H1 (cell line): ENCODE results near the gene GTF2A1L. TPM values are rescaled to one million over a fixed set of nuclear protein-coding genes. Genes with fewer than 3 reads are reported as not detected.

Experiments used
- CTCF ChIA-PET: fragments of 300-600 bp; sonication (Branson Sonifier 250); formaldehyde crosslinking; loops from one replicate; lab custom pipeline; 2021; ENCODE audit not compliant: partially characterized antibody; lab: Charles Lee
- POLR2A ChIA-PET: fragments of 300-600 bp; sonication (Branson Sonifier 250); formaldehyde crosslinking; loops from one replicate; lab custom pipeline; 2021; ENCODE audit warnings: inconsistent platforms; ENCODE audit not compliant: partially characterized antibody; lab: Charles Lee
- DNase-seq, 2 experiments: peaks; one replicate each; pipeline versions ENCODE4 v3.0.0 to v3.0.0-alpha.2; 2010 to 2022; ENCODE audit warnings: low spot score in 2 of 2, low read depth in 1 of 2, mixed read lengths in 1 of 2
- FAIRE-seq: peaks from 2 replicates; lab custom pipeline; 2011; peaks lifted over from hg19 to GRCh38; lab: Jason Lieb, UNC
- H2AFZ ChIP-seq: 2 replicates; pipeline ENCODE4 v1.8.1; 2012; ENCODE audit warnings: low read length, inconsistent platforms
- H2AK5ac ChIP-seq: 2 replicates; pipeline ENCODE4 v1.6.1; 2013; ENCODE audit warnings: low read depth, low read length
- H2BK120ac ChIP-seq: replicated peaks from 2 replicates; pipeline ENCODE3; 2013; ENCODE audit warnings: low read depth, low read length, inconsistent platforms
- H2BK12ac ChIP-seq: 2 replicates; pipeline ENCODE4 v1.6.1; 2013; ENCODE audit warnings: low read depth, low read length
- H2BK15ac ChIP-seq: 2 replicates; pipeline ENCODE4 v1.6.1; 2013; ENCODE audit warnings: low read length
- H2BK20ac ChIP-seq: 2 replicates; pipeline ENCODE4 v1.6.1; 2013; ENCODE audit warnings: low read length
- H2BK5ac ChIP-seq: 2 replicates; pipeline ENCODE4 v1.6.1; 2013; ENCODE audit warnings: low read depth, low read length
- H3K14ac ChIP-seq: 2 replicates; pipeline ENCODE4 v1.6.1; 2013; ENCODE audit warnings: inconsistent platforms; ENCODE audit not compliant: insufficient read length
- H3K18ac ChIP-seq: 2 replicates; pipeline ENCODE4 v1.6.1; 2013; ENCODE audit warnings: low read length; ENCODE audit errors: extremely low read depth
- H3K23ac ChIP-seq: 2 replicates; pipeline ENCODE4 v1.6.1; 2013; ENCODE audit warnings: inconsistent platforms; ENCODE audit not compliant: insufficient read length
- H3K23me2 ChIP-seq: 2 replicates; pipeline ENCODE4 v1.6.1; 2013; ENCODE audit warnings: low read depth, low read length
- H3K27ac ChIP-seq: 2 replicates; pipeline ENCODE4 v1.6.1; 2011; ENCODE audit warnings: low read depth, low read length, inconsistent platforms
- H3K27me3 ChIP-seq, 4 experiments: replicated peaks in 1 of 4; 1 replicate in 1 of 4; 2 replicates in 3 of 4; pipeline versions ENCODE4 v1.6.1 to v1.8.1; 2011 to 2013; ENCODE audit warnings: low read length in 3 of 4, mild to moderate bottlenecking in 3 of 4, inconsistent platforms in 2 of 4, mixed read lengths in 2 of 4, moderate library complexity in 1 of 4; ENCODE audit not compliant: control insufficient read depth in 3 of 4, insufficient read depth in 3 of 4; ENCODE audit errors: extremely low read depth in 1 of 4
- H3K36me3 ChIP-seq, 4 experiments: 2 replicates each; pipeline versions ENCODE4 v1.6.1 to v1.8.1; 2011 to 2013; ENCODE audit warnings: mild to moderate bottlenecking in 4 of 4, low read length in 3 of 4, moderate library complexity in 2 of 4, control low read depth in 1 of 4, inconsistent platforms in 1 of 4; ENCODE audit not compliant: insufficient read depth in 4 of 4, control insufficient read depth in 2 of 4
- H3K4ac ChIP-seq: replicated peaks from 2 replicates; pipeline ENCODE3; 2013; ENCODE audit warnings: low read length, low read depth, mixed read lengths, inconsistent platforms; ENCODE audit not compliant: insufficient read length
- H3K4me1 ChIP-seq, 4 experiments: replicated peaks in 1 of 4; 1 replicate in 1 of 4; 2 replicates in 3 of 4; pipeline versions ENCODE4 v1.6.1 to v1.8.1; 2011 to 2013; ENCODE audit warnings: low read length in 3 of 4, inconsistent platforms in 2 of 4, mixed read lengths in 1 of 4; ENCODE audit not compliant: insufficient read depth in 4 of 4, control insufficient read depth in 3 of 4
- H3K4me2 ChIP-seq, 2 experiments: 2 replicates each; pipeline versions ENCODE4 v1.6.1 to v1.8.1; 2011 to 2013; ENCODE audit warnings: low read depth in 2 of 2, low read length in 2 of 2, control low read depth in 1 of 2, inconsistent platforms in 1 of 2, mild to moderate bottlenecking in 1 of 2; ENCODE audit not compliant: insufficient read depth in 1 of 2
- H3K4me3 ChIP-seq, 4 experiments: fragments of 200-600, 300-600 bp in 1 of 4; sonication (generic), shearing (Covaris generic), sonication (Bioruptor Twin) in 1 of 4; 2 replicates each; pipeline versions ENCODE4 v1.5.1 to v1.8.1; 2011 to 2016; ENCODE audit warnings: low read length in 4 of 4, low read depth in 3 of 4, control low read depth in 2 of 4, inconsistent platforms in 2 of 4, mild to moderate bottlenecking in 2 of 4, mixed read lengths in 1 of 4, moderate library complexity in 1 of 4; ENCODE audit not compliant: insufficient read depth in 2 of 4; ENCODE audit errors: extremely low read depth in 1 of 4
- H3K56ac ChIP-seq: replicated peaks from 2 replicates; pipeline ENCODE3; 2013; ENCODE audit warnings: low read depth, mild to moderate bottlenecking, mixed read lengths, low read length, inconsistent platforms; ENCODE audit not compliant: insufficient read length
- H3K79me1 ChIP-seq: 2 replicates; pipeline ENCODE4 v1.6.1; 2013; ENCODE audit warnings: low read depth, low read length, control low read depth
- H3K79me2 ChIP-seq, 2 experiments: 2 replicates each; pipeline versions ENCODE4 v1.6.1 to v1.8.1; 2012 to 2013; ENCODE audit warnings: low read length in 2 of 2, mild to moderate bottlenecking in 2 of 2, inconsistent platforms in 1 of 2; ENCODE audit not compliant: insufficient read depth in 2 of 2, control insufficient read depth in 1 of 2
- H3K9ac ChIP-seq, 4 experiments: replicated peaks in 1 of 4; 1 replicate in 1 of 4; 2 replicates in 3 of 4; pipeline versions ENCODE4 v1.6.1 to v1.8.1; 2011 to 2013; ENCODE audit warnings: low read depth in 3 of 4, low read length in 3 of 4, control low read depth in 2 of 4, mild to moderate bottlenecking in 2 of 4, moderate library complexity in 2 of 4, inconsistent platforms in 1 of 4; ENCODE audit errors: extremely low read depth in 1 of 4
- H3K9me3 ChIP-seq, 2 experiments: 2 replicates each; pipeline versions ENCODE4 v1.6.1 to v1.8.1; 2012 to 2013; ENCODE audit warnings: mild to moderate bottlenecking in 2 of 2, moderate library complexity in 2 of 2, control low read depth in 1 of 2, inconsistent platforms in 1 of 2, low read depth in 1 of 2, low read length in 1 of 2, mixed read lengths in 1 of 2; ENCODE audit not compliant: insufficient read depth in 2 of 2
- H4K20me1 ChIP-seq, 2 experiments: replicated peaks in 1 of 2; 2 replicates each; pipeline versions ENCODE3 to v1.8.1; 2011 to 2013; ENCODE audit warnings: inconsistent platforms in 2 of 2, low read length in 2 of 2, mild to moderate bottlenecking in 1 of 2; ENCODE audit not compliant: insufficient read depth in 2 of 2, control insufficient read depth in 1 of 2
- H4K5ac ChIP-seq: 2 replicates; pipeline ENCODE4 v1.6.1; 2013; ENCODE audit warnings: low read length, low read depth, mixed read lengths, inconsistent platforms; ENCODE audit not compliant: insufficient read length
- H4K8ac ChIP-seq: 2 replicates; pipeline ENCODE4 v1.8.0; 2013; ENCODE audit warnings: mild to moderate bottlenecking, moderate library complexity, low read length, inconsistent platforms; ENCODE audit not compliant: insufficient read depth; ENCODE audit errors: extremely low read depth
- H4K91ac ChIP-seq: replicated peaks from 2 replicates; pipeline ENCODE3; 2013; ENCODE audit warnings: low read length, mixed read lengths, inconsistent platforms; ENCODE audit not compliant: insufficient read length
- GTF2F1 ChIP-seq: IDR thresholded peaks from 2 replicates; pipeline ENCODE4 v1.6.1; 2012; ENCODE audit warnings: low read depth, low read length, improper control_type of control experiment, borderline replicate concordance
- WGBS, 2 experiments: shearing (Covaris generic) in 1 of 2; methylation state at CpG; one replicate each; pipeline versions ENCODE4 v1.1.6 to v1.1.7; 2013 to 2015; ENCODE audit warnings: low lambda C conversion rate in 2 of 2, mixed read lengths in 2 of 2, inconsistent platforms in 1 of 2, low coverage in 1 of 2, missing lambda C conversion rate in 1 of 2; ENCODE audit not compliant: insufficient replicate concordance in 2 of 2, insufficient coverage in 1 of 2, insufficient read length in 1 of 2; ENCODE audit errors: extremely low coverage in 1 of 2, missing lambda C conversion rate in 1 of 2; 5-methylcytosine and 5-hydroxymethylcytosine counted together
- polyA plus RNA-seq, 7 experiments: library from polyadenylated mRNA; depleted of rRNA in 3 of 7; stranded (reverse) in 5 of 7; unstranded in 2 of 7; fragments of >200 nt in 5 of 7; fragments of 200-250 nt in 2 of 7; gene quantifications; 1 replicate in 5 of 7; 2 replicates in 1 of 7; 4 replicates in 1 of 7; pipeline versions ENCODE4 v1.2.1 to v1.2.3, GENCODE V29; 2011 to 2013; ENCODE audit warnings: missing spikeins in 2 of 7, mixed read lengths in 2 of 7
- total RNA-seq: library from RNA; stranded (reverse); fragmentation: NEBNext Ultra II Directional; extraction: Animal tissue kit (Norgen Biotek cat#: 25700); gene quantifications from 2 replicates; pipeline ENCODE4 v1.2.1, GENCODE V29; 2021

Gene GTF2A1L
- total and polyA plus RNA-seq, 2 of the 8 experiments (the other 6 are each of a cell fraction or from before 2014, with no cell fraction given), result 0.18 TPM; not detected in 1

- WGBS, 2 experiments, result 64% methylated on average over 4 of the region's 4 CpGs; no CpG with 5 or more reads in 1 of the 2 experiments
- Histone ChIP-seq H2BK12ac (no peak overlapping the region), H3K79me2 (no peaks in the 10 kb centered on the region), H3K56ac (no peak overlapping the region), H3K4me1 (no peaks in the 10 kb centered on the region; a peak in 1 of 7 replicates), H3K4me3 (no peak overlapping the region), H3K27me3 (no peaks in the 10 kb centered on the region), H2BK5ac (no peak overlapping the region), H4K5ac (no peak overlapping the region), H3K36me3 (no peaks in the 10 kb centered on the region), H2AK5ac (no peak overlapping the region), H3K23me2 (no peaks in the 10 kb centered on the region), H3K9me3 (no peaks in the 10 kb centered on the region), H2AFZ (no peak overlapping the region), H3K4me2 (no peak overlapping the region), H3K18ac (no peak overlapping the region), H3K4ac (no peak overlapping the region), H4K91ac (no peak overlapping the region), H3K23ac (no peak overlapping the region), H4K20me1 (no peaks in the 10 kb centered on the region), H3K27ac (no peak overlapping the region), H2BK20ac (no peak overlapping the region), H2BK120ac (no peak overlapping the region), H2BK15ac (no peak overlapping the region), H3K14ac (no peak overlapping the region), H4K8ac (no peak overlapping the region), H3K79me1 (no peaks in the 10 kb centered on the region), H3K9ac (no peak overlapping the region)
- DNase-seq (no peak), FAIRE-seq (no peak)
- no peak for TF ChIP-seq GTF2F1
- ChIA-PET CTCF (interaction anchor here (0.6 to 1.2 kb wide), 2 partner anchors 54 to 295 kb away, joined by 4 to 5 read pairs; no protein-coding TSS in a partner anchor), POLR2A (no interaction called here)
Measured at GRCh38 chr2:48651158-48651790, 33.6 kb downstream of the GTF2A1L start.
